OCI-LY7 (cell line): Measurements from ENCODE around the gene ZFAND2A. TPM values are rescaled to one million over a fixed set of nuclear protein-coding genes. Genes with fewer than 3 reads are reported as not detected.
"Not testable (repeated sequence)": the region's sequence is repeated elsewhere in the genome, so short reads cannot be mapped to it uniquely, and the experiment has no call there.

Source experiments
- BruUV-seq: library from RNA; stranded (reverse); fragments of 400-500 nt; replicated peaks from 2 replicates; lab custom pipeline; 2021; lab: Mats Ljungman, UMichigan
- CTCF ChIA-PET: fragments of 300-600 bp; sonication (Branson Sonifier 250); formaldehyde crosslinking; loops from one replicate; lab custom pipeline; 2022; ENCODE audit warnings: antibody characterized with exemption; ENCODE audit not compliant: unreplicated experiment; lab: Charles Lee
- POLR2A ChIA-PET: fragments of 300-600 bp; sonication (Branson Sonifier 250); formaldehyde crosslinking; loops from one replicate; lab custom pipeline; 2022; ENCODE audit warnings: antibody characterized with exemption; lab: Charles Lee
- DNase-seq: peaks from one replicate; pipeline ENCODE4 v3.0.0-alpha.2; 2015; ENCODE audit warnings: low spot score
- H2AFZ ChIP-seq: fragments of 200-600 bp; sonication (generic), shearing (Covaris generic); 2 replicates; pipeline ENCODE4 v1.6.1; 2014; ENCODE audit warnings: mild to moderate bottlenecking, antibody characterized with exemption, low read length, moderate library complexity
- H3K27ac ChIP-seq: fragments of 200-600 bp; sonication (generic); 2 replicates; pipeline ENCODE4 v1.5.1; 2014; ENCODE audit warnings: mixed run types, low read depth, mild to moderate bottlenecking, moderate library complexity, low read length, inconsistent platforms; ENCODE audit not compliant: poor library complexity, severe bottlenecking
- H3K36me3 ChIP-seq: fragments of 200-600 bp; sonication (generic); 2 replicates; pipeline ENCODE4 v1.6.1; 2014; ENCODE audit warnings: mild to moderate bottlenecking, antibody characterized with exemption, low read length, moderate library complexity, mixed read lengths; ENCODE audit not compliant: insufficient read depth
- H3K4me1 ChIP-seq: fragments of 200-600 bp; sonication (generic); 2 replicates; pipeline ENCODE4 v1.5.1; 2014; ENCODE audit warnings: mild to moderate bottlenecking, low read length; ENCODE audit not compliant: insufficient read depth, poor library complexity, severe bottlenecking
- H3K4me2 ChIP-seq: fragments of 200-600 bp; sonication (generic); 2 replicates; pipeline ENCODE4 v1.6.1; 2014; ENCODE audit warnings: mild to moderate bottlenecking, low read length
- H3K4me3 ChIP-seq: fragments of 200-600 bp; sonication (generic); 2 replicates; pipeline ENCODE4 v1.5.1; 2014; ENCODE audit warnings: mild to moderate bottlenecking, low read depth, low read length; ENCODE audit not compliant: poor library complexity, severe bottlenecking
- H3K79me2 ChIP-seq: fragments of 200-600 bp; sonication (generic); 2 replicates; pipeline ENCODE4 v1.6.1; 2016; ENCODE audit warnings: low read depth, mild to moderate bottlenecking, low read length, moderate library complexity, mixed read lengths; ENCODE audit not compliant: insufficient read depth
- H3K9me2 ChIP-seq: fragments of 200-600 bp; sonication (generic); 2 replicates; pipeline ENCODE4 v1.6.1; 2016; ENCODE audit warnings: mild to moderate bottlenecking, low read length, mixed read lengths; ENCODE audit not compliant: insufficient read depth
- H3K9me3 ChIP-seq: fragments of 200-600 bp; sonication (generic); 2 replicates; pipeline ENCODE4 v1.6.1; 2014; ENCODE audit warnings: mild to moderate bottlenecking, mixed run types, low read length, mixed read lengths
- H4K20me1 ChIP-seq: fragments of 200-600 bp; sonication (generic); 2 replicates; pipeline ENCODE4 v1.6.1; 2014; ENCODE audit warnings: mild to moderate bottlenecking, antibody characterized with exemption, low read length, moderate library complexity, mixed read lengths; ENCODE audit not compliant: insufficient read depth
- EZH2phosphoT487 ChIP-seq: fragments of 200-600 bp; sonication (generic); IDR thresholded peaks from 2 replicates; pipeline ENCODE4 v1.6.1; 2018; ENCODE audit warnings: low read depth, borderline replicate concordance, mild to moderate bottlenecking, mixed run types, antibody characterized with exemption, low read length, moderate library complexity, mixed read lengths
- intact Hi-C: fragments of 100-400 bp; cut with micrococcal nuclease; formaldehyde crosslinking; loops from one replicate; pipeline ENCODE4 v1.10.0; 2022; ENCODE audit not compliant: unreplicated experiment
- total RNA-seq, 2 experiments: library from RNA; depleted of rRNA in 1 of 2; stranded (reverse); fragments of >200 nt in 1 of 2; shearing (Covaris generic) in 1 of 2; gene quantifications; 2 replicates each; pipeline ENCODE4 v1.2.3, GENCODE V29; 2014 to 2022
- TF ChIP-seq, protein P1 (sequence below): fragments of 200-600 bp; sonication (generic); conservative IDR thresholded peaks from 2 replicates; pipeline ENCODE4 v1.5.1; 2014; ENCODE audit warnings: mild to moderate bottlenecking, antibody characterized with exemption, low read length, moderate library complexity, mixed read lengths

ZFAND2A gene
- total RNA-seq, 2 experiments from 2014 or later, result 20.4 to 22.9 TPM

DNA sequence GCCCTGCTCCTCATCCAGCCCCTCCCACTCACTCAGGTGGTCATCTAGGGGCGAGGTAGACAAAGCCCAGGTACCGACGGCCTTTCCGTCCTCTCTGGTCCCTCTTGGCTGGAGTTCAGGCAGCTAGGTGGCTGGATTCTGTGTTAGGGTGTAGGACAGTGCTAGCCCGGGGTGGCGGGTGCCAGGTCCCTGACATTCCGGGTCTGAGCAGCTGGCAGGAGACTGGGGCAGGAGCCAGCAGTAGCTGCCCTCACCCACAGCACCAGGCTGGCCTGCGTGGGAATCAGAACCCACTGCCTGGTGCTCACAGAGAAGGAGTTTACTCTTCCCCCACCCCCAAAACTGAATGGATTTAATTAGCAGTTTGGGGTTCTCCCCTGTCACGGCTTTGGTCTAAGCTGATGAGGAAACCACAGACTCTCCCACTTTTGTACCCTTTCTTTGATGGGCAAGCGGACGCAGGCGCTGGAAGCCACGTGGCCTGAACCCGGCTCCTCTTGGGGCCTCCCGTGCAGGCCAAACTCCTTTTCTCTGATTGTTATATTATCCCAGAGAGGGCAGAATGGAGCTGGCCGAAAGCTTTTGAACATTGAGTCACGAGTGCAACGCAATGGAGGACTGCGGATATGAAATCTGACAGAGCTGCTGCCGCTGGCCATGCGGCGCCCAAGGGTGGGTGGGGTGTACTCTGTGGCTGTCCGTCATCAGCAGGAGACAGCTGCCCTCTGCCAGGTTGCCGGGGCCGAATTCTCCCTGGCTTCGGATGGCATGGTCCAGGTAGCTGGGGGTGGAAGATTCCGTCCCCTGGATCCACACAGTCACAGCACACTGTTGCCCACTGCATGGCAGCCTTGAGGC is 12.9 kb upstream of the ZFAND2A start:
- ChIA-PET CTCF (no interaction called here), POLR2A (no interaction called here)
- Histone ChIP-seq H3K27ac (no peak overlapping the region), H4K20me1 (no peaks in the 10 kb centered on the region), H3K4me2 (no peak overlapping the region), H3K9me3 (peaks cover 6% of the 10 kb centered on the region; the same call in 1 of the 2 replicates), H3K79me2 (no peaks in the 10 kb centered on the region), H3K4me1 (peaks cover 18% of the 10 kb centered on the region), H3K4me3 (no peak overlapping the region), H3K36me3 (no peaks in the 10 kb centered on the region), H3K9me2 (no peaks in the 10 kb centered on the region), H2AFZ (no peak overlapping the region)
- intact Hi-C loops, result no loop called here
- no peak for DNase-seq
- TF ChIP-seq EZH2phosphoT487, result no peak
- TF ChIP-seq, protein P1, sequence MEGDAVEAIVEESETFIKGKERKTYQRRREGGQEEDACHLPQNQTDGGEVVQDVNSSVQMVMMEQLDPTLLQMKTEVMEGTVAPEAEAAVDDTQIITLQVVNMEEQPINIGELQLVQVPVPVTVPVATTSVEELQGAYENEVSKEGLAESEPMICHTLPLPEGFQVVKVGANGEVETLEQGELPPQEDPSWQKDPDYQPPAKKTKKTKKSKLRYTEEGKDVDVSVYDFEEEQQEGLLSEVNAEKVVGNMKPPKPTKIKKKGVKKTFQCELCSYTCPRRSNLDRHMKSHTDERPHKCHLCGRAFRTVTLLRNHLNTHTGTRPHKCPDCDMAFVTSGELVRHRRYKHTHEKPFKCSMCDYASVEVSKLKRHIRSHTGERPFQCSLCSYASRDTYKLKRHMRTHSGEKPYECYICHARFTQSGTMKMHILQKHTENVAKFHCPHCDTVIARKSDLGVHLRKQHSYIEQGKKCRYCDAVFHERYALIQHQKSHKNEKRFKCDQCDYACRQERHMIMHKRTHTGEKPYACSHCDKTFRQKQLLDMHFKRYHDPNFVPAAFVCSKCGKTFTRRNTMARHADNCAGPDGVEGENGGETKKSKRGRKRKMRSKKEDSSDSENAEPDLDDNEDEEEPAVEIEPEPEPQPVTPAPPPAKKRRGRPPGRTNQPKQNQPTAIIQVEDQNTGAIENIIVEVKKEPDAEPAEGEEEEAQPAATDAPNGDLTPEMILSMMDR, result no peak
- BruUV-seq, result no TSS peak

DNA sequence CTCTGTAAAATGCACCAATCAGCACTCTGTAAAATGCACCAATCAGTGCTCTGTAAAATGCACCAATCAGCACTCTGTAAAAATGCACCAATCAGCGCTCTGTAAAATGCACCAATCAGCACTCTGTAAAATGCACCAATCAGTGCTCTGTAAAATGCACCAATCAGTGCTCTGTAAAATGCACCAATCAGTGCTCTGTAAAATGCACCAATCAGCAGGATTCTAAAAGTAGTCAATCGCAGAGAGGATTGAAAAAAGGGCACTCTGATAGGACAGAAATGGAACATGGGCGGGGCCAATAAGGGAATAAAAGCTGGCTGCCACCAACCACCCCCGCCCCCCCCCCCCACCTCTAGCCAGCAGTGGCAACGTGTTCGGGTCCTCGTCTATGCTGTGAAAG is 11.5 kb upstream of the ZFAND2A start:
- POLR2A ChIA-PET, H4K20me1 ChIP-seq, CTCF ChIA-PET, BruUV-seq, H3K36me3 ChIP-seq, H2AFZ ChIP-seq, H3K4me3 ChIP-seq, H3K79me2 ChIP-seq, H3K9me3 ChIP-seq, H3K4me2 ChIP-seq, H3K9me2 ChIP-seq, intact Hi-C loops, H3K27ac ChIP-seq, DNase-seq: not testable (repeated sequence)
- H3K4me1 ChIP-seq, result peaks cover 15% of the 10 kb centered on the region

DNA sequence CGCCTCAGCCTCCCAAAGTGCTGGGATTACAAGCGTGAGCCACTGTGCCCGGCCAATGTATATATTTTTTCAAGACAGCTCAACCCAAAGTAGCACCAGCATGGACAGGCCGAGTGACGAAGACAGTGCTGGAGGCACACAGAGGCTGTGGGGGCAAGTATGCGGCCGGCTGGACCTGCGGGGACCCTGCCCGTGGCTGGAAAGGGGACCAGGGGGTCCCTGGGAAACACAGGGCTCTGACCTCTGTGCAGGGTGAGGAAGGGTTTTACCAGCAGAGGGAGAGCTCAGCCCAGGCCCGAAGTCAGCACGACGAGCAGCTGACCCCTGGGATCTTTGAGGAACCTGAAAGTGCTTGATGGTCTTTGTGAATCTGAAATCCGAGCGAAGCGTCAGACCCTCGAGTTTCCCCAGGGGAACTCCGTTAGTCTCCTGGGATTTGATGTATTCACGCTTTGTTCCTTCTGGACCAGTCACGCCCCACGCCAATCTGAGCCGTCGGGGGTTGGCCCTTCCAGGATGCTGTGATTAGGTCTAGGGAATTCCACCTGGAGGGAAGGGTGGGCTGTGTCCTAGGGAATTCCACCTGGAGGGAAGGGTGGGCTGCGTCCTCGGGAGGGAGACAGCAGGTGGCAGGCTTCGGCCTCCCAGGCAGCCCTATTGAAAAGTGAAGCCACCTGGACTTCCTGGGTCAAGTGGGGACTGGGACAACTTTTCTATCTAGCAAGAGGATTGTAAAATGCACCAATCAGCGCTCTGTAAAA is 10.9 kb upstream of the ZFAND2A start:
- intact Hi-C loops, result no loop called here
- POLR2A ChIA-PET, result no interaction called here
- H2AFZ ChIP-seq, result no peak overlapping the region

More for the DNA sequence above, 10.9 kb upstream of the ZFAND2A start:
- H3K9me2 ChIP-seq, result no peaks in the 10 kb centered on the region
- no peaks in the 10 kb centered on the region for H3K79me2 ChIP-seq
- H3K36me3 ChIP-seq, result no peaks in the 10 kb centered on the region
- no peak overlapping the region for H3K4me2 ChIP-seq
- no TSS peak for BruUV-seq
- DNase-seq, result no peak
- H3K27ac ChIP-seq, result no peak overlapping the region
- CTCF ChIA-PET, result no interaction called here
- H3K4me1 ChIP-seq, result peaks cover 10% of the 10 kb centered on the region
- H3K9me3 ChIP-seq, result peaks cover 6% of the 10 kb centered on the region; the same call in 1 of the 2 replicates
- H4K20me1 ChIP-seq, result no peaks in the 10 kb centered on the region
- no peak for TF ChIP-seq EZH2phosphoT487
- TF ChIP-seq, protein P1, result no peak
- no peak overlapping the region for H3K4me3 ChIP-seq
